PC-9 (cell line): ENCODE data around the gene PSD4. TPM values are rescaled to one million over a fixed set of nuclear protein-coding genes. Genes with fewer than 3 reads are reported as not detected.
A peak's percentile ranks its signal among the peaks of the same experiment; 100 is the strongest.
"Not testable (repeated sequence)": the region's sequence is repeated elsewhere in the genome, so short reads cannot be mapped to it uniquely, and the experiment has no call there.

Source experiments
- BruUV-seq: library from RNA; stranded (reverse); fragments of 400-500 nt; replicated peaks from 2 replicates; lab custom pipeline; 2021; lab: Mats Ljungman, UMichigan
- CTCF ChIA-PET: fragments of 300-600 bp; sonication (Branson Sonifier 250); formaldehyde crosslinking; loops from one replicate; lab custom pipeline; 2022; ENCODE audit warnings: antibody characterized with exemption; lab: Charles Lee
- POLR2A ChIA-PET: fragments of 300-600 bp; sonication (Branson Sonifier 250); formaldehyde crosslinking; loops from one replicate; lab custom pipeline; 2022; ENCODE audit warnings: antibody characterized with exemption; ENCODE audit not compliant: unreplicated experiment; lab: Charles Lee
- DNase-seq, 2 experiments: peaks; one replicate each; pipeline versions ENCODE4 v3.0.0 to v3.0.0-alpha.2; 2015 to 2022; ENCODE audit warnings: mixed read lengths in 1 of 2
- H2AFZ ChIP-seq: fragments of 200-600 bp; sonication (generic); 2 replicates; pipeline ENCODE4 v1.8.1; 2017; ENCODE audit warnings: antibody characterized with exemption
- H3F3A ChIP-seq: fragments of 200-600 bp; sonication (generic); 2 replicates; pipeline ENCODE4 v1.8.1; 2017; ENCODE audit warnings: antibody characterized with exemption, mild to moderate bottlenecking, low read depth; ENCODE audit not compliant: insufficient read depth
- H3K27ac ChIP-seq: fragments of 200-600 bp; sonication (generic); 2 replicates; pipeline ENCODE4 v1.6.1; 2016; ENCODE audit warnings: mixed run types
- H3K27me3 ChIP-seq: fragments of 200-600 bp; sonication (generic); 2 replicates; pipeline ENCODE4 v1.6.1; 2016; ENCODE audit warnings: low read depth, mixed run types; ENCODE audit not compliant: insufficient read depth
- H3K36me3 ChIP-seq: fragments of 200-600 bp; sonication (generic); 2 replicates; pipeline ENCODE4 v1.6.1; 2016; ENCODE audit warnings: low read depth, mixed run types
- H3K4me1 ChIP-seq: fragments of 200-600 bp; sonication (generic); replicated peaks from 2 replicates; pipeline ENCODE4 v1.6.1; 2016; ENCODE audit warnings: mixed run types; ENCODE audit not compliant: insufficient read depth
- H3K4me2 ChIP-seq: fragments of 200-600 bp; sonication (generic); 2 replicates; pipeline ENCODE4 v1.6.1; 2017; ENCODE audit warnings: mixed run types
- H3K4me3 ChIP-seq: fragments of 200-600 bp; sonication (generic); 2 replicates; pipeline ENCODE4 v1.6.1; 2016; ENCODE audit warnings: mixed run types
- H3K79me2 ChIP-seq: fragments of 200-600 bp; sonication (generic); 2 replicates; pipeline ENCODE4 v1.6.1; 2017; ENCODE audit warnings: low read depth, mixed run types
- H3K9me2 ChIP-seq: fragments of 200-600 bp; sonication (generic); 2 replicates; pipeline ENCODE4 v1.8.1; 2017; ENCODE audit warnings: mild to moderate bottlenecking; ENCODE audit not compliant: insufficient read depth
- H3K9me3 ChIP-seq: fragments of 200-600 bp; sonication (generic); 2 replicates; pipeline ENCODE4 v1.8.1; 2016; ENCODE audit warnings: low read depth; ENCODE audit not compliant: insufficient read depth
- H4K20me1 ChIP-seq: fragments of 200-600 bp; sonication (generic); 2 replicates; pipeline ENCODE4 v1.8.1; 2017; ENCODE audit not compliant: insufficient read depth
- EZH2 ChIP-seq: fragments of 200-600 bp; sonication (generic); IDR thresholded peaks from 2 replicates; pipeline ENCODE4 v1.8.0; 2017; ENCODE audit warnings: antibody characterized with exemption, low read depth
- intact Hi-C: fragments of 100-400 bp; cut with micrococcal nuclease; formaldehyde crosslinking; loops from one replicate; pipeline ENCODE4 v1.10.0; 2022; ENCODE audit not compliant: unreplicated experiment
- total RNA-seq: library from RNA; stranded (reverse); gene quantifications from 2 replicates; pipeline ENCODE4 v1.2.3, GENCODE V29; 2021
- TF ChIP-seq, protein P1 (sequence below): fragments of 200-600 bp; sonication (generic); conservative IDR thresholded peaks from 2 replicates; pipeline ENCODE4 v1.6.1; 2017; ENCODE audit warnings: mixed run types, antibody characterized with exemption, mild to moderate bottlenecking, moderate library complexity

Gene PSD4
- total RNA-seq, 1 experiment from 2014 or later: 29.6 TPM

DNA sequence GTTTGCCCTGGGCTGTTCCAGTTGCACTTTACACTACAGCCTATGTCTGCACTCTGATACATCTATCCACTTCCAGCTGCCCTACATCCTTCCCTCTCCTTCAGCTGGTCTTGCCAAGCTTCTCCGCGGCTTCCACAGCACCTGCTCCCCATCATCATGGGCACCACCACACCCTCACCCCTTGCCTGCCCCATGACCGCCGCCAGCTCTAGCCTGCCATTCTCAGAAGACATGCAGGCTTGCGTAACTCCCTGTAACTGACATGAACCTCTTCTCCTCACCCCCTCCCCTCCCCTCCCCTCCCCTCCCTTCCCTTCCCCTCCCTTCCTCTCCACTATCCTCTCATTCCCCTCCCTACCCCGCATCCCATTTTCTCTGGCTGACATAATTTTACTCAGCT lies 59.0 kb downstream of the PSD4 start:
- Histone ChIP-seq H3K4me2 (no peak overlapping the region), H2AFZ (no peak overlapping the region), H3K36me3 (peaks cover 4% of the 10 kb centered on the region; the same call in 1 of the 2 replicates), H3K9me3 (no peaks in the 10 kb centered on the region), H3F3A (peaks cover 4% of the 10 kb centered on the region), H4K20me1 (0 out of 2 replicates have a peak, but pooled peaks cover 2% of the 10 kb centered on the region), H3K4me1 (peaks cover 19% of the 10 kb centered on the region), H3K27ac (no peak overlapping the region), H3K9me2 (no peaks in the 10 kb centered on the region), H3K79me2 (peaks cover 16% of the 10 kb centered on the region), H3K4me3 (no peak overlapping the region), H3K27me3 (no peaks in the 10 kb centered on the region)
- CTCF ChIA-PET: interaction anchor here (0.6 kb wide), 1 partner anchor 163 kb away, joined by 3 read pairs; no protein-coding TSS in a partner anchor
- no TSS peak for BruUV-seq
- no peak for TF ChIP-seq EZH2
- TF ChIP-seq, protein P1, sequence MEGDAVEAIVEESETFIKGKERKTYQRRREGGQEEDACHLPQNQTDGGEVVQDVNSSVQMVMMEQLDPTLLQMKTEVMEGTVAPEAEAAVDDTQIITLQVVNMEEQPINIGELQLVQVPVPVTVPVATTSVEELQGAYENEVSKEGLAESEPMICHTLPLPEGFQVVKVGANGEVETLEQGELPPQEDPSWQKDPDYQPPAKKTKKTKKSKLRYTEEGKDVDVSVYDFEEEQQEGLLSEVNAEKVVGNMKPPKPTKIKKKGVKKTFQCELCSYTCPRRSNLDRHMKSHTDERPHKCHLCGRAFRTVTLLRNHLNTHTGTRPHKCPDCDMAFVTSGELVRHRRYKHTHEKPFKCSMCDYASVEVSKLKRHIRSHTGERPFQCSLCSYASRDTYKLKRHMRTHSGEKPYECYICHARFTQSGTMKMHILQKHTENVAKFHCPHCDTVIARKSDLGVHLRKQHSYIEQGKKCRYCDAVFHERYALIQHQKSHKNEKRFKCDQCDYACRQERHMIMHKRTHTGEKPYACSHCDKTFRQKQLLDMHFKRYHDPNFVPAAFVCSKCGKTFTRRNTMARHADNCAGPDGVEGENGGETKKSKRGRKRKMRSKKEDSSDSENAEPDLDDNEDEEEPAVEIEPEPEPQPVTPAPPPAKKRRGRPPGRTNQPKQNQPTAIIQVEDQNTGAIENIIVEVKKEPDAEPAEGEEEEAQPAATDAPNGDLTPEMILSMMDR: no peak
- POLR2A ChIA-PET: no interaction called here
- intact Hi-C loops: no loop called here
- no peak for DNase-seq

DNA sequence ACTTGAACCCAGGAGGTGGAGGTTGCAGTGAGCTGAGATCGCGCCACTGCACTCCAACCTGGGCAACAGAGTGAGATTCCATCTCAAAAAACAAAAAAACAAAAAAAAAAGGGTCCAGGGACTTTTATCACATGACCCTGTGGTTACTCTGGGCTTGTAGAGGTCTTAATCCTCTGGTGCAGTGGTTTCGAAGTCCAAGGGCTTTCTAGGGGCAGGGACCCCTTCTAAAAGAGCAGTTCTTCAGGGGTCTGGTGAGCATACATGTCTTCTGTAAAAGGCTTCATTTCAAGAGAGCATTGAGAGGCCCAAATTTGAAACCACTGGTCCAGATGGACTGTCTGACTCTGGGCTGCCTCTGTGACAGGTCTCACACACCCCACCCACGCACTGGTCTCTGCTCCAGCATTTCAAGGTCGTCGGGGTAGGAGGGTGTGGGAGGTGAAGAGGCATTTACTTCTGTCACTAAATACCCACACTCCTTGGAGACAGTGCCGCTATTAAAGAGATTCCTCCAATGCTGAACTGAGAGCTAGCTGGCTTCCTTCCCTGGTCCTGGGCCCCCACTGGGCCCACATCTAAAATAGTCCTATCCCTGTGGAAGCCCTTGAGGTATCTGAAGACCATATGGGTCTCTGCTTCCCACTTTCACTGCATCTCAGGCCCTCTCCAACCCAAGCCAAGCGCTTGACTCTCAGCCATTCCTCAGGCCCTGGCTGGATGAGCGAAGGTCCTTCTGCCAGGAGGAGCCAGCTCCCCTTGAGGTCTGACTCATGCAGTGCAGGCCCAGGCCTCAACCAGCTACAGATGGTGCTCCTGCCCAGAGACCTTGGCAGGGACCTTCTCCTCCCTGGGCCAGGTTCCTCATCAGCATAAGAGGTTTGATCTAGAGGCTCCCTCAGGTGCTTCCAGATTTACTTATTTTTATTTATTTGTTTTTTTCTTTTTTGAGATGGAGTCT lies 60.1 kb downstream of the PSD4 start:
- peaks cover 8% of the 10 kb centered on the region; the same call in 1 of the 2 replicates for H3K36me3 ChIP-seq
- H3K9me2 ChIP-seq: no peaks in the 10 kb centered on the region
- no peaks in the 10 kb centered on the region for H3K9me3 ChIP-seq
- H3K27me3 ChIP-seq: no peaks in the 10 kb centered on the region
- peaks cover 28% of the 10 kb centered on the region for H3K79me2 ChIP-seq
- intact Hi-C loops: no loop called here
- peaks cover 30% of the 10 kb centered on the region for H3K4me1 ChIP-seq
- BruUV-seq: no TSS peak
- peaks cover 15% of the 10 kb centered on the region for H3F3A ChIP-seq
- peak overlapping the region; percentile 61; the same call in 1 of the 2 replicates for H3K4me2 ChIP-seq
- peak; percentile 14 to 38 for DNase-seq
- H2AFZ ChIP-seq: no peak overlapping the region
- TF ChIP-seq, protein P1: no peak
- no peak for TF ChIP-seq EZH2
- ChIA-PET POLR2A (interaction anchor here (0.6 kb wide), 2 partner anchors 42 to 341 kb away, joined by 3 to 4 read pairs; no protein-coding TSS in a partner anchor), CTCF (no interaction called here)
- 0 out of 2 replicates have a peak, but pooled peaks cover 6% of the 10 kb centered on the region for H4K20me1 ChIP-seq
- no peak overlapping the region for H3K4me3 ChIP-seq
- H3K27ac ChIP-seq: no peak overlapping the region

DNA sequence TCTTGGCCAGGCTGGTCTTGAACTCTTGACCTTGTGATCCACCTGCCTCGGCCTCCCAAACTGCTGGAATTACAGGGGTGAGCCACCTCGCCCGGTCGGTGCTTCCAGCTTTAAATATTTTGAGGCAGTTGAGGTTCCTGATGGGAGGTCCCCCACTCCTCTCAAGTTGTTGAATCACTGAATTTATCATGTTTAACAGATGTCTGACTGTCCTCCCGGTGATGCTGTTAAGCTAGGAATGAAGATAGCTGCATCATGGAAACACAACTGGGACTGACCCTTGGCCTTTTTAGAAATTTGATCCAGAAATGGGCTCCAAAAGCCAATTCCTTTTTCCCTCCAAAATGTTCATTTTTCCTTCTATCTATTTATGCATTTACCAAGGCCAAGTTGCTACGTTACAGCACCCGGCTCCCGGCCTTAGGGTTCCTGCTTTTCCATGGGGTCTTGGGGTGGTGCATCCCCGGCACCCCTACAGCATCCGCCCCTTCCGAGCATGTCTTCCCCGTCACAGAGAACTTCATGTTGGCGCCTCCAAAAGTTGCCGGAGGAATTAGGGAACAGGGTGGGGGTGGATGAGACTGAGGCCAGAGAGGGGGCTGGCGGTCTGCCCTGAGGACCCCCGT lies 61.1 kb downstream of the PSD4 start:
- TSS peak; percentile 73 for BruUV-seq
- Histone ChIP-seq H3K9me2 (no peaks in the 10 kb centered on the region), H2AFZ (peak overlapping the region; percentile 72), H3K9me3 (no peaks in the 10 kb centered on the region), H4K20me1 (0 out of 2 replicates have a peak, but pooled peaks cover 6% of the 10 kb centered on the region), H3F3A (peaks cover 25% of the 10 kb centered on the region), H3K27ac (peak overlapping the region; percentile 80; the same call in 1 of the 2 replicates), H3K36me3 (peaks cover 8% of the 10 kb centered on the region; the same call in 1 of the 2 replicates), H3K4me2 (peak overlapping the region; percentile 61), H3K4me3 (peak overlapping the region; percentile 66), H3K4me1 (peaks cover 40% of the 10 kb centered on the region), H3K79me2 (peaks cover 36% of the 10 kb centered on the region), H3K27me3 (no peaks in the 10 kb centered on the region)
- ChIA-PET POLR2A (interaction anchor here (0.5 to 1.0 kb wide), 9 partner anchors 14 to 398 kb away, joined by 3 to 8 read pairs (median 4); partner anchors contain the start of gene IL1B), CTCF (interaction anchor here (0.8 to 1.0 kb wide), 3 partner anchors 30 to 96 kb away, joined by 3 to 4 read pairs (median 4); no protein-coding TSS in a partner anchor)
- TF ChIP-seq EZH2: no peak
- TF ChIP-seq, protein P1: no peak
- no peak for DNase-seq
- intact Hi-C loops: no loop called here

DNA sequence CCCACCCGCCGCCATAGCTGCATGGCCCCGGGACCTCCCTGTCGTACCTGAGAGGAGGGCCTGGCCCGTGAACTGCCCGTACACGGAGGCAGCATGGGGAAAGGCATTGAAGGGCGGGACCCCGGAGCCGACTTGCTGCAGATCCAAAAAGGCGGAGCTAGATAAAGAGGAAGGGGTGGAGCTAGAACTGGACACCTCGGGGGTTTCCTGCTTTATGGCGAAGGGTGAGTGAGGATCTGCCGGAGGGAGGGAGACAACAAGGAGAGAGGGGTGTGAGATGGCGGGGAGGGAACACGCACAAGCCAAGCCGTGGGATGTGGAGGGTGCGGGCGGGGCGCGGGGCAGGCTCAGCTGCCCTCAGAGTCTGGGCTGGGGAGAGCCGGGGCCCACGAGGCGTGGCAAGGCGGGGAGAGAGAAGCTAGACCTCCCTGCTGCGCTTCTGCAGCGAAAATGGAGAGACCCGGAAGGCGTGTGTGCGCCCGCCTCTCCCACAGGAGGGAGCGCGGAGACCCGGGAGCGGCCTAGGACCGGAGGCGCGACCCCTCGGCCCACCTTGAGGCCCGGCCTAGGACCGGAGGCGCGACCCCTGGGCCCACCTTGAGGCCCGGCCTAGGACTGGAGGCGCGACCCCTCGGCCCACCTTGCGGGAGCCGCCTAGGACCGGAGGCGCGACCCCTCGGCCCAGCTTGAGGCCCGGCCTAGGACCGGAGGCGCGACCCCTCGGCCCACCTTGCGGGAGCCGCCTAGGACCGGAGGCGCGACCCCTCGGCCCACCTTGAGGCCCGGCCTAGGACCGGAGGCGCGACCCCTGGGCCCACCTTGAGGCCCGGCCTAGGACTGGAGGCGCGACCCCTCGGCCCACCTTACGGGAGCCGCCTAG lies 61.8 kb downstream of the PSD4 start:
- H3K9me3 ChIP-seq, intact Hi-C loops, H4K20me1 ChIP-seq, H3K36me3 ChIP-seq, H3K9me2 ChIP-seq, H3K27me3 ChIP-seq: not testable (repeated sequence)
- Histone ChIP-seq H3K4me1 (peaks cover 47% of the 10 kb centered on the region), H3F3A (peaks cover 32% of the 10 kb centered on the region), H3K4me2 (peak overlapping the region; percentile 61), H3K27ac (peak overlapping the region; percentile 80), H3K4me3 (peak overlapping the region; percentile 66), H2AFZ (peak overlapping the region; percentile 72), H3K79me2 (peaks cover 36% of the 10 kb centered on the region)
- DNase-seq: peak; percentile 76 to 82
- CTCF ChIA-PET: interaction anchor here (0.8 to 1.0 kb wide), 3 partner anchors 31 to 97 kb away, joined by 3 to 4 read pairs (median 4); no protein-coding TSS in a partner anchor
- POLR2A ChIA-PET: interaction anchor here (0.5 to 1.0 kb wide), 9 partner anchors 14 to 399 kb away, joined by 3 to 8 read pairs (median 4); partner anchors contain the start of gene IL1B
- BruUV-seq: TSS peak; percentile 40
